ENCODE data around the gene TMEM132C.

Gene TMEM132C

DNA sequence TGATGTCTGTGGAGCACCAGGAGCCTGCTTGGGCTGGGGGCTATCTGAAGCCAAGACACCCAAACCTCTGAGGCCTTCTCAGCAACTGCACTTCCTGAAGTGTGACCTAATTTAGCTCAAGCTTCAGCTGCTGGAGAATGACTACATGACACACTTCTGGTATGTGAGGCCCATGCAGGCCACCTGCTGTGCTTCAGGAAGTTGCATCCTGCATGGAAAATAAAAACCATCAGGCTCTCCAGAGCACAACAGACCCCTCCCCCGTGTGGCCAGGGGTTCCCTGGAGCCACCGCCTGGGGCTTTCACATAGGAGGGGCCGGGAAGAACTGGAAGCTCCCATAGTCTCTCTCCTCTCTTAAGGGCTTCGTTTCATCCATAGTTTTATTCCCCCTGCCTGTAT, 339.1 kb downstream of the TMEM132C start:
- no peak overlapping the region for H3K27ac ChIP-seq (ENCODE audit: low read depth, low read length)

GRCh38 chr12:128606538-128606937, 339.6 kb downstream of the TMEM132C start:
- H3K9ac ChIP-seq (ENCODE audit: low read length in 5 of 5) = no peak overlapping the region

More for the DNA sequence above, 339.1 kb downstream of the TMEM132C start:
- Histone ChIP-seq H3K9me3 (ENCODE audit: control insufficient read depth in 5 of 5, low read length in 5 of 5) (no peaks in the 10 kb centered on the region), H3K36me3 (ENCODE audit: control insufficient read depth in 5 of 5, insufficient read depth in 5 of 5, low read length in 5 of 5) (no peaks in the 10 kb centered on the region), H3K27me3 (ENCODE audit: control insufficient read depth in 5 of 5, insufficient read depth in 4 of 5, low read length in 5 of 5) (no peaks in the 10 kb centered on the region), H3K4me3 (ENCODE audit: low read depth in 1 of 5, low read length in 5 of 5) (no peak overlapping the region), H3K9ac (ENCODE audit: low read length in 5 of 5) (no peak overlapping the region), H3K4me1 (ENCODE audit: control insufficient read depth in 5 of 5, insufficient read depth in 5 of 5, low read length in 5 of 5) (no peaks in the 10 kb centered on the region)

GRCh38 chr12:128606970-128607369, 340.0 kb downstream of the TMEM132C start:
- Histone ChIP-seq H3K27ac (ENCODE audit: low read depth, low read length) (no peak overlapping the region), H3K36me3 (ENCODE audit: control insufficient read depth in 5 of 5, insufficient read depth in 5 of 5, low read length in 5 of 5) (no peaks in the 10 kb centered on the region), H3K4me3 (ENCODE audit: low read depth in 1 of 5, low read length in 5 of 5) (no peak overlapping the region), H3K4me1 (ENCODE audit: control insufficient read depth in 5 of 5, insufficient read depth in 5 of 5, low read length in 5 of 5) (peaks cover 0 to 5% (median 2%) of the 10 kb centered on the region in 5 donors), H3K9ac (ENCODE audit: low read length in 5 of 5) (no peak overlapping the region), H3K9me3 (ENCODE audit: control insufficient read depth in 5 of 5, low read length in 5 of 5) (no peaks in the 10 kb centered on the region), H3K27me3 (ENCODE audit: control insufficient read depth in 5 of 5, insufficient read depth in 4 of 5, low read length in 5 of 5) (no peaks in the 10 kb centered on the region)

More at GRCh38 chr12:128606538-128606937, 339.6 kb downstream of the TMEM132C start:
- Histone ChIP-seq H3K27me3 (ENCODE audit: control insufficient read depth in 5 of 5, insufficient read depth in 4 of 5, low read length in 5 of 5) (no peaks in the 10 kb centered on the region), H3K4me1 (ENCODE audit: control insufficient read depth in 5 of 5, insufficient read depth in 5 of 5, low read length in 5 of 5) (peaks cover 0 to under 1% (median 0%) of the 10 kb centered on the region in 5 donors), H3K36me3 (ENCODE audit: control insufficient read depth in 5 of 5, insufficient read depth in 5 of 5, low read length in 5 of 5) (no peaks in the 10 kb centered on the region), H3K27ac (ENCODE audit: low read depth, low read length) (no peak overlapping the region), H3K9me3 (ENCODE audit: control insufficient read depth in 5 of 5, low read length in 5 of 5) (no peaks in the 10 kb centered on the region), H3K4me3 (ENCODE audit: low read depth in 1 of 5, low read length in 5 of 5) (no peak overlapping the region)

DNA sequence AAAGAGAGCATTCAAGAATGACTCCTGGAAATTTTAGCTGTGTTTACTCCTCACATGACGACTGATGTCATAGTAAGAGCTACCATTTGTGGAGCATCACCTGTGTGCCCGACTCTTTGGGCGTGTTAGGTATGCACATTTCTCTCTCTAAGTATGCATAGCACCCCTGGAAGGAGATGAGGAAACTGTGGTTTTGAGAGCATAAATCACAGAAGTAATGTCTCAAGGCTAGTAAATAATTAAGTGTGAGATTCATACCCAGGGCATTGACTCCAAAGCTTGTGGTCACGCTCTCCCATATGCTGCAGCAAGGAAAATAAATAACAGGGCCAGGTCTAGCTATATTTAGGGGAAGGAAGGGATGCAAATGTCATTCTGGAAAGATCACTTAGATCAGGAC, 340.7 kb downstream of the TMEM132C start:
- no peak overlapping the region for H3K4me3 ChIP-seq (ENCODE audit: low read depth in 1 of 5, low read length in 5 of 5)

GRCh38 chr12:128609861-128610260, 342.9 kb downstream of the TMEM132C start:
- Histone ChIP-seq H3K36me3 (ENCODE audit: control insufficient read depth in 5 of 5, insufficient read depth in 5 of 5, low read length in 5 of 5) (no peaks in the 10 kb centered on the region), H3K9ac (ENCODE audit: low read length in 5 of 5) (no peak overlapping the region), H3K4me3 (ENCODE audit: low read depth in 1 of 5, low read length in 5 of 5) (no peak overlapping the region), H3K4me1 (ENCODE audit: control insufficient read depth in 5 of 5, insufficient read depth in 5 of 5, low read length in 5 of 5) (peaks cover 0 to 12% (median 9%) of the 10 kb centered on the region in 5 donors), H3K9me3 (ENCODE audit: control insufficient read depth in 5 of 5, low read length in 5 of 5) (no peaks in the 10 kb centered on the region), H3K27ac (ENCODE audit: low read depth, low read length) (no peak overlapping the region), H3K27me3 (ENCODE audit: control insufficient read depth in 5 of 5, insufficient read depth in 4 of 5, low read length in 5 of 5) (no peaks in the 10 kb centered on the region)

More for the DNA sequence above, 340.7 kb downstream of the TMEM132C start:
- H3K9me3 ChIP-seq (ENCODE audit: control insufficient read depth in 5 of 5, low read length in 5 of 5) = no peaks in the 10 kb centered on the region
- no peaks in the 10 kb centered on the region for H3K36me3 ChIP-seq (ENCODE audit: control insufficient read depth in 5 of 5, insufficient read depth in 5 of 5, low read length in 5 of 5)
- peaks cover 0 to 11% (median 9%) of the 10 kb centered on the region in 5 donors for H3K4me1 ChIP-seq (ENCODE audit: control insufficient read depth in 5 of 5, insufficient read depth in 5 of 5, low read length in 5 of 5)
- no peaks in the 10 kb centered on the region for H3K27me3 ChIP-seq (ENCODE audit: control insufficient read depth in 5 of 5, insufficient read depth in 4 of 5, low read length in 5 of 5)
- no peak overlapping the region for H3K9ac ChIP-seq (ENCODE audit: low read length in 5 of 5)
- H3K27ac ChIP-seq (ENCODE audit: low read depth, low read length) = no peak overlapping the region

GRCh38 chr12:128611736-128612135, 344.8 kb downstream of the TMEM132C start:
- no peak overlapping the region for H3K27ac ChIP-seq (ENCODE audit: low read depth, low read length)
- H3K4me3 ChIP-seq (ENCODE audit: low read depth in 1 of 5, low read length in 5 of 5) = no peak overlapping the region
- no peaks in the 10 kb centered on the region for H3K27me3 ChIP-seq (ENCODE audit: control insufficient read depth in 5 of 5, insufficient read depth in 4 of 5, low read length in 5 of 5)
- peaks cover 0 to 12% (median 9%) of the 10 kb centered on the region in 5 donors for H3K4me1 ChIP-seq (ENCODE audit: control insufficient read depth in 5 of 5, insufficient read depth in 5 of 5, low read length in 5 of 5)
- H3K9me3 ChIP-seq (ENCODE audit: control insufficient read depth in 5 of 5, low read length in 5 of 5) = no peaks in the 10 kb centered on the region
- no peak overlapping the region for H3K9ac ChIP-seq (ENCODE audit: low read length in 5 of 5)
- H3K36me3 ChIP-seq (ENCODE audit: control insufficient read depth in 5 of 5, insufficient read depth in 5 of 5, low read length in 5 of 5) = peaks cover 0 to 8% (median 5%) of the 10 kb centered on the region in 5 donors

- Histone ChIP-seq H3K4me1 (ENCODE audit: control insufficient read depth in 5 of 5, insufficient read depth in 5 of 5, low read length in 5 of 5) (peaks cover 0 to 12% (median 9%) of the 10 kb centered on the region in 5 donors), H3K27me3 (ENCODE audit: control insufficient read depth in 5 of 5, insufficient read depth in 4 of 5, low read length in 5 of 5) (no peaks in the 10 kb centered on the region), H3K4me3 (ENCODE audit: low read depth in 1 of 5, low read length in 5 of 5) (no peak overlapping the region), H3K36me3 (ENCODE audit: control insufficient read depth in 5 of 5, insufficient read depth in 5 of 5, low read length in 5 of 5) (peaks cover 0 to 14% (median 5%) of the 10 kb centered on the region in 5 donors), H3K9me3 (ENCODE audit: control insufficient read depth in 5 of 5, low read length in 5 of 5) (no peaks in the 10 kb centered on the region), H3K27ac (ENCODE audit: low read depth, low read length) (no peak overlapping the region), H3K9ac (ENCODE audit: low read length in 5 of 5) (no peak overlapping the region)
Observed at GRCh38 chr12:128612150-128612850, 345.3 kb downstream of the TMEM132C start.

GRCh38 chr12:128613837-128614590, 347.0 kb downstream of the TMEM132C start:
- H3K27me3 ChIP-seq (ENCODE audit: control insufficient read depth in 5 of 5, insufficient read depth in 4 of 5, low read length in 5 of 5) = no peaks in the 10 kb centered on the region
- no peaks in the 10 kb centered on the region for H3K9me3 ChIP-seq (ENCODE audit: control insufficient read depth in 5 of 5, low read length in 5 of 5)
- H3K36me3 ChIP-seq (ENCODE audit: control insufficient read depth in 5 of 5, insufficient read depth in 5 of 5, low read length in 5 of 5) = peaks cover 0 to 16% (median 5%) of the 10 kb centered on the region in 5 donors
- H3K9ac ChIP-seq (ENCODE audit: low read length in 5 of 5) = no peak overlapping the region
- H3K27ac ChIP-seq (ENCODE audit: low read depth, low read length) = no peak overlapping the region
- H3K4me3 ChIP-seq (ENCODE audit: low read depth in 1 of 5, low read length in 5 of 5) = no peak overlapping the region
- H3K4me1 ChIP-seq (ENCODE audit: control insufficient read depth in 5 of 5, insufficient read depth in 5 of 5, low read length in 5 of 5) = peaks cover 0 to 12% (median 9%) of the 10 kb centered on the region in 5 donors

DNA sequence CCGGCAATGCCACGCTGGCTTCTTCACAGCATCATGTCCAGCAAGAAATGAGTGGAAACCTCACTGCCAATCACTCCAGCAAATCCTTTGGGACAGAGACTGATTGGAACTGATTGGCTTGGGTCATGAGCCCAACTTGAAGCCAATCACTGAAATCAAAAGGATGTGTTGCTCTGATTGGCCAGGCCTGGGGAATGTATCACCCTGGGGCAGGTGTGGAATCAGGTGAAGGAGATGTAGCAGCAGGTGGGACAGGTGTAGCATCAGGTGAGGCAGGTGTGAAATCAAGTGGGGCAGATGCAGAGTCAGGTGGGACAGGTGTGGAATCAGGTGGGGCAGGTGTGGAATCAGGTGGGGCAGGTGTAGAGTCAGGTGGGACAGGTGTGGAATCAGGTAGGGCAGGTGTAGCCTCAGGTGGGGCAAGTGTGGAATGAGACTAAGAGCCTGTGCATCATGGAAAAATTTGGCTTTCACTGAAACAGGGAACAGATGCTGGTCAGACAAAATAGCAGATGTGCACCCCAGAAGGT, 350.4 kb downstream of the TMEM132C start:
- Histone ChIP-seq H3K9me3 (ENCODE audit: control insufficient read depth in 5 of 5, low read length in 5 of 5) (peaks cover 0 to 2% (median 0%) of the 10 kb centered on the region in 5 donors), H3K4me1 (ENCODE audit: control insufficient read depth in 5 of 5, insufficient read depth in 5 of 5, low read length in 5 of 5) (peaks cover 0 to 5% (median 2%) of the 10 kb centered on the region in 5 donors), H3K36me3 (ENCODE audit: control insufficient read depth in 5 of 5, insufficient read depth in 5 of 5, low read length in 5 of 5) (peaks cover 0 to 22% (median 5%) of the 10 kb centered on the region in 5 donors), H3K27me3 (ENCODE audit: control insufficient read depth in 5 of 5, insufficient read depth in 4 of 5, low read length in 5 of 5) (no peaks in the 10 kb centered on the region), H3K4me3 (ENCODE audit: low read depth in 1 of 5, low read length in 5 of 5) (no peak overlapping the region), H3K27ac (ENCODE audit: low read depth, low read length) (no peak overlapping the region), H3K9ac (ENCODE audit: low read length in 5 of 5) (no peak overlapping the region)

GRCh38 chr12:128619263-128619662, 352.3 kb downstream of the TMEM132C start:
- peaks cover 0 to 2% (median 0%) of the 10 kb centered on the region in 5 donors for H3K9me3 ChIP-seq (ENCODE audit: control insufficient read depth in 5 of 5, low read length in 5 of 5)
- H3K27ac ChIP-seq (ENCODE audit: low read depth, low read length) = no peak overlapping the region
- no peak overlapping the region for H3K4me3 ChIP-seq (ENCODE audit: low read depth in 1 of 5, low read length in 5 of 5)
- no peak overlapping the region for H3K9ac ChIP-seq (ENCODE audit: low read length in 5 of 5)
- H3K27me3 ChIP-seq (ENCODE audit: control insufficient read depth in 5 of 5, insufficient read depth in 4 of 5, low read length in 5 of 5) = no peaks in the 10 kb centered on the region
- H3K4me1 ChIP-seq (ENCODE audit: control insufficient read depth in 5 of 5, insufficient read depth in 5 of 5, low read length in 5 of 5) = no peaks in the 10 kb centered on the region
- peaks cover 0 to 22% (median 5%) of the 10 kb centered on the region in 5 donors for H3K36me3 ChIP-seq (ENCODE audit: control insufficient read depth in 5 of 5, insufficient read depth in 5 of 5, low read length in 5 of 5)
